Measurements from ENCODE around the gene DOCK6.

DOCK6 gene

DNA sequence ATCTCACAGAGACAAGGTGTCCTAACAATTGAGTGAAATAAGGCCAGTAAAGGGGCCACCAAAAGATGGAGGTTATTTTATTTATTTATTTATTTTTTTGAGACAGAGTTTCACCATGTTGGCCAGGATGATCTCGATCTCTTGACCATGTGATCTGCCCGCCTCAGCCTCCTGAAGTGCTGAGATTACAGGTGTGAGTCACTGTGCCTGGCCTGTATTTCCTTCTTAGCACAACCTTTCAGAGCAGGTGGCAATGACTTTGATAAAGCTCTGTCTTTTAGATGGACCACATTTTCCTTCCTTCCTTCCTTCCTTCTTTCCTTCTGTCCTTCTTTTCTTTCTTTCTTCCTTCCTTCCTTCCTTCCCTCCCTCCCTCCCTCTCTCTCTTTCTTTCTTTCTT, 11.0 kb upstream of the DOCK6 start:
- no peak for DNase-seq

DNA sequence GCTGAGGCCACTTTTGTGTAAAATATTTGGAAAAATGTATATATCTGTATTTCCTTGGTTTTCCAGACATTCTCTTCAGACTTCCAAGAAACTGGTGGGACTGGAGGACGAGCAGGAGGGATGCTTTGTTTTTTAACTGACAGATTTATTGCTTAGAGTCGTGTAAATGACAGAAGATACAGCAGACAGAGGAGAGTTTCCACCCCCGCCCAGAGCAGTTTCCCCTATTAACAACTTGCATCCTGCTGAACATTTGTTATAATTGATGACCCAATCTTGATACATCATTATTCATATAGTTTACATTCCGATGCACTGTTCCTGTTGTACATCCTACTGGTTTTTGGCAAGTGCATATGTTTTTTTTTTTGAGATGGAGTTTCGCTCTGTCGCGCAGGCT, 7.1 kb upstream of the DOCK6 start:
- no peak for DNase-seq

DNA sequence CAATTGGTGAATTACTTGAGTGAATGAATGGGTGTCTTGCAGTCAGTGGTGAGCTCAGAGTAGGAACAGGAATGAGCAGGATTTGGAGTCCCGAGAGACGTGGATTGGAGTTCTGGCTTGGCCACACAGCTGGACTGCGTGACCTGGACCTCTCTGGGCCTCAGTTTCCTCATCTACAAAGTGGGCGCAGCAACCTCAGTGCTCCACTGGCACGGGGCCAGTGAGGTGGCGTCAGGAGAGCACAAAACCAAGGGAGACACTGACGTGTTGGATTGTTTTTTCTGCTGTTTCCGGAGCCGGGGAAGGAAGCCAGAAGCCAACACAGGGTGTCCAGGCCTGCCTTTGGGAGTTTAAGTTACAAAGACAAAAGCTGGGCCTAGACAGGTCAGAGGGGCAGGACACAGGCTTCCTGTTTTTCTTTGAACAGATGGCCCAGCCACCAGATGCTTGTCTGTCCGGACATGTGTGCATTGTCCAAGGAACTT, 6.5 kb upstream of the DOCK6 start:
- no peak for DNase-seq

DNA sequence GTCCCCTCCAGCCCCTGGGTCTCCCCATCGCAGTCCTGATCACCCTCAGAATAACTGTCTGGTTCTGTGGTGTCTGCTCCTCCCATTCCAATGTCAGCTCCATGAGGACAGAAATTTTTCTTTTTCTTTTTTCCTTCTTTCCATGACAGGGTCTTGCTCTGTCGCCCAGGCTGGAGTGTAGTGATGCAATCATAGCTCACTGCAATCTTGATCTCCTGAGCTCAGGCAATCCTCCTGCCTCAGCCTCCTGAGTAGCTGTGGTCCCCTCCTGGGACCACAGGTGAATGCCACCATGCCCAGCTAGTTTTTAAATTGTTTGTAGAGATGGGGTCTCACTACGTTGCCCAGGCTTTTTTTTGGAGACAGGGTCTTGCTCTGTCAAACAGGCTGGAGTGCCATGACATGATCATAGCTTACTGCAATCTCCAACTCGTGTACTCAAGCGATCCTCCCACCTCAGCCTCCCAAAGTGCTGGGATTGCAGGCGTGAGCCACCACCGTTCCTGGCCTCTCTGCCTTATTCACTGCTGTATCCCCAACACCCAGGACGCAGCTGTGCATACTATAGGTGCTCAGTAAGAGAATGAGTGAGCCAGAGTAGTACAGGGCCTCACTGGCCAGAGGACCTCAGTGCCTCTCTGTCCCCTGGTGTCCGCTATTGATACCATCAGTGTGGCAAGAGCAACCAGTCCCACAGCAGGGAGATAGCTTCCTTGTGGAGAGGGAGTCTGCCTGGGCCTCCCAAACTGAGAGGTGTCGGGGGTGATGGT, 5.2 kb upstream of the DOCK6 start:
- DNase-seq = no peak

DNA sequence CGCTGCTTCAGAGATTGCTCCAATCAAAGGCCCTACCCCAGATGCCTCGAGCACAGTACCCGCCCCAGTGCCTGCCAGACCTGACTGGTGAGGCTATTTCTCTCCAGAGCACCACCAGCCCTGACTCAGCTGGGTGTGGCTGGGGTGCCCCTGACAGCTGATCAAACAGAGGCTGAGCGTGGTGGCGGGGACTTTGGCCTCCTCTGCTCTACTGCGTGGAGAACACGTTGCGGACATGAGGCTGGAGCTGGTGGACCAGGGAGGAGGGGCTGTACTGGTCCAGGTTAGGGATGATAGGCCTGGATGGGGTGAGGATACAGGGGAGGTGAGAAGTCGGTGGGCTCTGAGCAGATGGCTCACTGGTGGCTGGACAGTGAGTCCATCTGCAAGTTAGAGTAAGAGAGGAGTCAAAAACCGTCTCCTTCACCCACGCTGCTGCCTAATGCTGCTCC, 3.5 kb upstream of the DOCK6 start:
- DNase-seq = no peak

DNA sequence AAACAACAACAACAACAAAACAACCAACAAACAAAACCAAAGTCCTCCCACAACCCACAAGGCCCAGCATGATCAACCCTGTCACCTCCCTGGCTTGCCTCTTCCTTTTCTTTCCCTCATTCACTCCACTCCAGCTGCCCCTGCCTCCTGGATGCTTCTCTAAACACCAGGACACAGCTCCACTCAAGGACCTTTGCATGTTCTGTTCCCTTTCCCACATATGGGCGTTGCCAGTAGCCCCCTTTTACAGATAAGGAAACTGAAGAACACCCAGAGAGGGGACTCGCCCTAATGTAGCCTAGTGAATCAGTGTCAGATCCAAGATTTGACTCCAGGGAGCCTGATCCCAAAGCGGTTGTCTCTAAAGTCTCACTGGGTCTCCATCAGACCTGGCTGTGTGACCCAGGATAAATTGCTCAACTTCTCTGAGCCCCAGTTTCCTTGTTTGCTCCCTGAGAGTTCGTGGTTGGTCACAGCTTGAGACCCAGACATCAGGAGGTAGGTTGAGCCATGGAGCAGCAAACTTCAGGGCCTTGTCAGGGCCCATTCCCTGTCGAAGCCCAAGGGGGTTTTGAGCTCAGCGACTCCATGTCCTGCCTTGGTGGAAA, 3.0 kb upstream of the DOCK6 start:
- no peak for DNase-seq

DNA sequence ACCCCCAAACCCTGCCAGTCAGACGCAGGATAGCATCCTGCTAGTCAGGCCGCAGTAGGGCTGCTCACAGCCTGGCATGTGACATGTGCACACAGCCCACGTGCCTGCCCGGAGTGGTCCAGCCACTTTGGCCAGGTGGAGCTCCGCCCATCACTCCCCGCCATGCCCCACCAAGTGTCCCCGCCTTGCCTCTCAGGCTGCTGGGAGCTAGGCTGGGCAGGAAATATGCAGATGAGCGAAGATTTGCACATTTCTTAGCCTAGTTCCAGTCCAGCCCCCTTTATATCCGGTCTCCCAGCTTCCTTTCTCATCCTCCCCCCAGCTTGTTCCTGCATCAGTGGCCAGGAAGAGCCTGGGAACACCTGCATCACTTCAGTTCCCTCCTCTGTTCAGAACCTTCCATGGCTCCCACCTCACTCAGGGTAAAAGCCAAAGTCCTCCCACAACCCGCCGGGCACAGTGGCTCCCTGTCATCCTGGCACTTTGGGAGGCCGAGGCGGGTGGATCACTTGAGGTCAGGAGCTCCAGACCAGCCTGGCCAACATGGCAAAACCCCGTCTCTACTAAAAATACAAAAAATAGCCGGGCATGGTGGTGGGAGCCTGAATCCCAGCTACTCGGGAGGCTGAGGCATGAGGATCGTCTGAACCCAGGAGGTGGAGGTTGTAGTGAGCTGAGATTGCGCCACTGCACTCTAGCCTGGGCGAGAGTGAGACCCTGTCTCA, 2.3 kb upstream of the DOCK6 start:
- DNase-seq = no peak

DNA sequence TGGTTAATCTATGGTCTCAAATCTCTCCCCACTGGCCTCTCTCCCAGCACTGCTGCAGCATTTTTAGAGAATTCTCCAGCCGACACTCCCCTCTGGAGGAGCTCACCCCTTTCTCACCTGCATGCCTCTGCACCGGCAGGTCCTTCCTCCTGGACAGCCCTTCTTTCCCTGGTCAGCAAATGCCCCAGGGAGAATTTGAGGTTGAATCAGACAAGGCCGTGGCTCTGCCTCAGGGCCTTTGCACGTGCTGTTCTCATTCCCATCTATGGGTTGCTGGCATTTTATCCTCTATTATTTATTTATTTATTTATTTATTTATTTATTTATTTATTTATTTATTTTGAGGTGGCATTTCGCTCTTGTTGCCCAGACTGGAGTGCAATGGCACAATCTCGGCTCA, 1.4 kb upstream of the DOCK6 start:
- DNase-seq = no peak

DNA sequence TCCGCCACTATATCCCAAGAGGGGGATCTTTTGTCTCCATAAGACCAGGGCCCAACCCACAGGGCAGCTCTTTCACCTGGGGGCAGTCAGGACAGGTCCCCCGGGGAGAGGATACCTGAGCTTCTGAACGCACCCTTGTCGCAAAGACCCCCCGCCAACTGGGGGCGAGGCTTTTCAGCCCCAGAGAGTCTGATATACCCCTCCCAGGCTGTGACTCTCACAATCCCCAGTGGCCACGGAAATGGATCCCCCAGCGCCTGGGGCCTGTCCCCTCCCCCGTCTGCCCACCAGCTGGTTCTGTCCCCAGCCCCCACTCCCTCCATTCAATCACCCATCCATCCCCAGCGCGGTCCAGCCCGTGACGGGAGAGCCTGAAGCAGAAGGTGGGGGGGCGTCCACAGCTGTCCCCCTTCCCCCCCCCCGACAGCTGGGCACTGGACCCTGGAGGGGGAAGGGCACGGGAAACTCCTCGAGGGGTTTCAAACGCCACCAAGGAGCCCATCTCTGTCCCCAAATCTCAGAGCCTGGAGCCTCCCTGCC, 823 bp downstream of the DOCK6 start:
- no peak for DNase-seq

DNA sequence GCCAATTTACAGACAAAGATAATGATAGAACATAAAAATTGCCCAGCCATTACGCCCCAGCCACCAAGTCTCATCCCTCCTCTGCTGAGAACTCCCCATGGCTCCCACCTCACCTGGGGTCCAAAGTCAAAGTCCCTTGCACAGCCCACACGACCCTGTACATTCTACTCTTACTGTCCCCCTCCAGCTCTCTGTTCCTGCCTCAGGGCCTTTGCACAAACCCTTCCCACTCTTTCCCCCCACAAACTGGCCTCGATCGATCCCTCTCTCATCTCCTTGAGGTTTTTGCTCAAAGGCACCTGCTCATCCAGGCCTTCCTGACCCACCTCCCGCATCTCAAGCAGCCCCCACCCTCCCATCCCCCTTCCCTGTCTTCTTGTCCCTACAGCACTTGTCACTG, 1.3 kb downstream of the DOCK6 start:
- DNase-seq = no peak

DNA sequence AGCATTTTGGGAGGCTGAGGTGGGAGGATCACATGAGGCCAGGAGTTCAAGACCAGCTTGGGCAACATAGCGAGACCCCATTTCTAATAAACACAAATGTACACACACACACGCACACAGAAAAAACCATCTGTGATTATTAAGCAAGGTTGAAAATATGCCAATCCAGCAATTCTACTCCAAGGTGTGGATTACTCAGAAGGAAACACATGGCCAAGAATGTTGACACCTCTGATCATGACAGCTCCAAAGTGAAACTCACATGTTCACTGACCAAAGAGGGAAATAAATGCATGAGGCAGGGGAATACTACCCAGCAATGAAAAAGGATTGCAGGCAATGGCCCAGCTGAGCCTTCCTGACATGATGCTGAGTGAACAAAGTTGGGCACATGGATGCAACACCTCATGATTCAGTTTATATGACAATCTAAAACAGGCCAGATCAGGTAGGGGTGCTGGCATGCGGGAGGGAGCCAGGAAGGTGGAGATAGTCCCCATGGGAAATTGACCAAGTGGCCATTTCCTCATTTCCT, 4.4 kb downstream of the DOCK6 start:
- no peak for DNase-seq

DNA sequence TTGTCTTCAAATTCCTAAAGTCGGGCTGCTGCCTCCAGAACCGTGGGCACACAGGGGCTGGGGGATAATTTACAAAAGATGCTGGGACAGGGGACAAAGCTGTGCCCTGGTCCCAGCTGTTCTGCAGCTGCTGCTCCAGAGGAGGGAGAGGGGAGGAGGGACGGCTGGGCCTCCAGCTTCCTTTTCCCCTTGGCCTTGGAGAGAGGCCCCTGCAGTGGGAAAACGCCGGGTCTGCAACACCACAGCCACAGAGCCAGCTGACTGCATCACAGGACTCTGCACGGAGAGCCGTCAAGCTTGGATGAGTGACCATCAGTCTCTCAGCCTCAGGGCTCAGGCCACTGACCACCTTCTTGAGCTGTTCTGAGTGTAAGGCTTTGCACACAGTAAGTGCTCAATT, 6.1 kb downstream of the DOCK6 start:
- no peak for DNase-seq

DNA sequence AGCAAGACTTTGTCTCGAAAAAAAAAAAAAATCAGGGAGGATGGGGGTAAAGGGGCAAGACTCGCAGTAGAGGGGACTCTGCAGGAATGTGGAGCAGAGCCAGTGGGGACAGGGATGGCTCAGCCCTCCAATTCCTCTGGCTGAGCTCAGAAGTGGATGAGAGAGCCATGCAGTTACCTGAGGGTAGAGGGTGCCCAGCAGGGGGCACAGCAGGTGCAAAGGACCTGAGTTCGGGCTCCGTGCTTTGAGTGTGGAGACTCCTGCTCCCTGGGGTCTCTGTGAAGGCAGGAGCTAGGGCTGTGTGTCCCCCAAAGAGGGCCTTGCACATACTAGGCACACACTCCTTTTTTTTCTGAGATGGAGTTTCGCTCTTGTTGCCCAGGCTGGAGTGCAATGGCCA, 7.7 kb downstream of the DOCK6 start:
- DNase-seq = no peak

DNA sequence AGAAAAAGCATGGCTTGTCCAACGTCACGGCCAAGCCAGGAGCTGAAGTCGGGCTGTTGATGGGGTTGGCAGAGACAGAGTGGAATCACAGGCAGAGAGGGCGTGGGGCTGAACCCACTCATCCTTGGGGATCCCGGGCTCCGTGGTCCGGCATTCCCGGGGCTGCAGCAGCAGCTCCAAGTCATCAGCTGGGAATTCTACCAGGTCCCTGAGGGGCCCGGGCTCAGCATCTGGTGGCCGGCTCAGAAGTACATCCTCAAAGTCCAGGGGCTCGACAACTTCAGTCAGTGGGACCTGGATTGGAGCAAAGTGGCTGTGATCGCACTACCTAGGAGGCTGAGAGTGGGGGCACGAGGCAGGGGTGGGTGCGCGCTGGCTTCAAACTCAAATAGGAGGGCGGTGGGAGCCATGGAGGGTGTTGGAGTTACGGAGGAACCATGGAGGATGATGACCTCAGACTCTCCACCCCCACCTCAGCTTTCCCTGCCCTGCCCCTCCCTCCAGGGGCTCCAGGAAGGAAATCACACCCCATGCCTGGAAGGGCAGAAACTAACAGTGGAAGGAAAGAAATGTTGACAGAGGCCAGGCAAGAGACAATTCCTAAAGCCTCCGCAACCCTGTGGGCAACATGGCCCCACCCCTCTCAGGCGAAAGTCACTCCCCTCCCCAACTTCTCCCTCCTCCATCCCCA, 9.5 kb downstream of the DOCK6 start:
- DNase-seq = no peak

DNA sequence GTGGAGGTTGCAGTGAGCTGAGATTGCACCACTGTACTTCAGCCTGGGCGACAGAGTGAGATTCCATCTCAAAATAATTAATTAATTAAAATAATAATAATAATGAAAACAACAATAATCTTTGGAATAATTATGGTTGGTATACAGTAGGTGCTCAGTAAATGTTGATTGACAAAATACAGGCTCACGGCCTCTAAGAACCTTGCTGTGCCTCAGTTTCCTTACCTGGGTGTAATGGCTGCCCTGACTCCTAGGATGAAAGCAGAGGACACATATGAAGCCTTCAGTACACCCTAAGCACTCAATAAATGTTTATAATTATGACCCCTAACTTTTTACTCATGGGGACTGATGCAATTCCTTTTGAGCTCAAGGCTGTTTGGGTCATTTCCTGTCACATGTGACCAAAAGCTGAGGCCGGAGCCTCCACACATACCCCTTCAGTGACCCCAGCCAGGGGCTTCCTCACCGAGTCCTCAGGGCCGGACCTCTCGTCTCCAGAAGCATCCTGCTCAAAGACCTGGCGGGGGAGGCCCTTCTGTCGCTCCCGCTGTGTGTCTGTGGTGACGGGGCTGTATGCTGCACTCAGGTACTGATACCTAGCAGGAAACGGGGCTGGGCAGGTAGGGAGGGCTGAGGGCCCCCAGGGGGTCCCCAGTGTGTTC, 10.5 kb downstream of the DOCK6 start:
- DNase-seq = no peak

DNA sequence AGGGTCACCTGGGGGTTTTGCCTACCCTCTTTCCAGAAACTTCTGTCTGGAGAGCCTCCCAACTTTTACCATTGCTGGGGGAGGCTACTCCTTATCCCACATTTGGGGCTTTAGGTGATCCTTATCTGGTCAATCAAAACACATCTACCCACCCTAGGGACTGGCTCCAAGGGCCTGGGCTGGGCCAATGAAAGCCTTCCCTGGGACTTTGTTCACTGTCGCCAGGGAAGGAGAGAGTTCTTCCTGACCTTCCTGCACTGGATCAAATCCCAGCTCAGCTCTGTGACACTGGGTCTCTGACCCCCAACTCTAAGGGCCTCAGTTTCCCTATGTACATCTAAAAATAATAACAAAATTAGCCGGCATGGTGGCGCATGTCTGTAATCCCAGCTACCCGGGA, 11.1 kb downstream of the DOCK6 start:
- no peak for DNase-seq

DNA sequence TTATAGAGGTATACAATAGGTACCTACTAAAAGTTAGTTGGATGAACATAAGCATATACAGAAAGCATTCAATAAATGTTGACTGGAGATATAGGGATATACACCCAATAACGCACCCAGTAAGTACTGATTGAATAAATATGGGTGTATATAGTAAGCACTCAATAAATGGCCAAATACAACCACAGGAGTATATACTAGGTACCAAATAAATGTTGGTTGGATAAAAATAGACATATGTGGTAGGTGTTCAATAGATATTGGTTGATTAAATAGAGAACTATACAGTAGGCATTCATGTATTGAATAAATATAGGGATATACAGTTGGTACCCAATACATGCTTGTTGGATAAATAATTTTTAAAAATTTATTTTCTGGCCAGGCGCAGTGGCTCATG, 13.5 kb downstream of the DOCK6 start:
- DNase-seq = no peak

DNA sequence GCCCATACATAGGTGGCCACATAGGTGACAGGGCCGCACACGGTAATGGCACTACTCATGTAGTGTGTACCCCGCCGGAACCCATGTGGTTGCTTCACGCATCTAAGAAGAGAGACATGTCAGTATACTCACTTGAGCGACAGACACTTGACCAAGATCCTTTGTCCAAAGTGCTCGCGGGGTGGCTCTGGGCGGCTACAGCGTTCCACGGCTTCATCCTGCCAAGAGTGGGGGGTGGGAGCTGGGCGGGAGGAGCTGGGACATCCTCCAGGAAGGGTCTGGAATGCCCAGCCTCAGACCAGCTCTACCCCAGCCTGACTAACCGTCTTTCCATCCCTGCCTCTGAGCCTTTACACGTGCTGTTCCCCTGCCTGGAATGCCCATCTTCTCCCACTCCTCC, 14.4 kb downstream of the DOCK6 start:
- DNase-seq = no peak

DNA sequence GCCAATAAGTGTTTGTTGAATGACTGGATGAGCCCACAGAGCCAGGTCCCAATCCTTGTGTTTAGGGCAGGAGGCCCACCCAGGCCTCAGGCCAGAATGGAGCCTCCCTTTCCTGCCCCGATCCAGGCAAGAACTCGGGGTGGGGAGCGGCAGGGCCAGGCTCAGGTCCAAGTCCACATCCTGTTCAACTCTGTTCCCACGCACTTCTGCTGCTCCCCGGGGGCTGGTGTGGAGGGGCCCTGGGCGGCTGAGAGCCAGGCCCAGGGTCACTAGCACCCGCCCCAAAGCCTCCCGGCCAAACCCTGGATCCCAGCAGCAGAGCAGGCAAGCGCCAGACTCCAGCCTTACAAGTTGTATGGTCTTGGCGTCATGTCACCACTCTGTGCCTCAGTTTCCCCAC, 14.9 kb downstream of the DOCK6 start:
- DNase-seq = no peak

DNA sequence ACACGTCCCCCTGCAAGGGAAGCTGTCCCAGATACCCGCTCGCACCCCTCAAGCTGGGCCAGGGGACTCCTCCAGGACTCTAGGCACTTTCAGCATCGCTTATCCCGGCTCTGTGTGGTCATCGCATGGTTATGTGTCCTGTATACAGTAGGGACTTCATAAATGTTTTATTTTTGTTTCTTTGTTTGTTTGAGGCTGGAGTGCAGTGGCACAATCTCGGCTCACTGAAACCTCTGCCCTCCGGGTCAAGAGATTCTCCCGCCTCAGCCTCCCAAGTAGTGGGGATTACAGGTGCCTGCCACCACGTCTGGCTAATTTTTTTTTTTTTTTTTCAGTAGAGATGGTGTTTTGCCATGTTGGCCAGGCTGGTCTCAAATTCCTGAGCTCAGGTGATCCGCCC, 15.4 kb downstream of the DOCK6 start:
- DNase-seq = no peak

DNA sequence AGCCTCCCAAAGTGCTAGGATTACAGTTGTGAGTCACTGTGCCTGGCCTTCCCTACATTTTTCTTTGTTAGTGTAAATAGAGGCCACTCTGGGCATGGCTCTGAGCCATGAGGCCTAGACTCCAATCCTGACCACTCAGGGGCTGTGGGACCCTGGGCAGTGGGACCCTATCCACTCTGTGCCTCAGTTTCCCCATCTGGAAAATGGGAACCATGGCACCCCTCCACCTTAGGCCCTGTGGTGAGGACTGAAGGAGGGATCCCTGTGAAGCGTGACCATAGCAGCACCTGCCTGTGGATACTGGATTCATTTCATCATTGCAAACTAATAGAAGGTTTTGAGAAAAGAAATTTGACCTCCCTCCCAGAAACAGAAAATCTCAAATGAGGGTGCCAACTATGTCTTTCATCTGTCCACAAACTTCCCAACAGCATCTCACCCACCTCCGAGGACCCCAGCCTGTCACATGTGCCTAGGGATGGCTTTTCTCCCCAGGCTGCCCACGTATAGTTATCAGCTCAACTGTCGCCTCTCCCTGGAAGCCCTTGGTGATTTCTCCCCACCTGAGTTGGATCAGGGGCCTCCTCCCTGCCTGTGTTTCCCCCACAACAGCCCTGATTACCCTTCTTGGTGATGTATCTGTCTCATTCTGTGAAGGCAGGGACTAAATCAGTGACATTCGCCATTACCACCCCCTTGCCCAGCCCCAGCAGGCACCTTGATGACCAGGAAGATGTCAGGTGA, 17.3 kb downstream of the DOCK6 start:
- DNase-seq = no peak

DNA sequence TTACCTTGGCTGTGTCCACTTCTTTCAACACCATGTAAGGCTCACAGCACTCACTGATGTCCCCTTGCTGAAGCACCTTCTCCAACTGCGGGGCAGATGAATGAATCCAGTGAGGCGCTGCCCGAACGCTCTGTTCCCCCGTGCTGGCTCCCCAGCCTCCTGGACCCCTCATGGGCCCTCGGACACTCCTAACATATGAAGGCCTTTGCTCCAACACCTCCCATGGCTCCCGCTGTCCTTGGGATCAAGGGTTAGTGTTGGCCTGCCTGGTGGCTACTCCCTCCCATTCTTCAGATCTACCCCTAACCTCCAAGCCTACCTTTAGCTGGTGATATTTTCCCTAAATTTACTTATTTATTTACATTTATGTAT, 18.5 kb downstream of the DOCK6 start:
- DNase-seq = no peak
